ENCODE measurements around the gene MEDAG.

DNA sequence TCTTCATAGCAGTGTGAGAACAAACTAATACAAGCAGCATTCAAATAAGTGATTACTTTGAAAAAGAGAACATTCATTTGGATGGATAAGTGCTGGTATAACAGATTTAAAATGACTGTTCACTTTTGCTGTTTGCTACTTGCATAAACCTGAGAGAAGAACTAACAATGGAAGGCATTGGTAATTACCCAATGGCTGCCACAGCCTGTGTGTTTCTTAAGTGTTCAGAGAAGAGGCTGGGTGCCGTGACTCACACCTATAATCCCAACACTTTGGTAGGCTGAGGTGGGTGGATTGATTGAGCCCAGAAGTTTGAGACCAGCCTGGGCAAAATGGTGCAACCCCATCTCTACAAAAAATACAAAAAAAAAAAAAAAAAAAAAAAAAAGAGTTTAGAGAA, 21.5 kb downstream of the MEDAG start:
- TF ChIP-seq POLR2AphosphoS5 (IDR thresholded peaks at IDR 0.05) (no peak), EP300 (IDR thresholded peaks at IDR 0.05) (no peak), POLR2A (IDR thresholded peaks at IDR 0.05) (no peak)
- TF ChIP-seq, protein P1, sequence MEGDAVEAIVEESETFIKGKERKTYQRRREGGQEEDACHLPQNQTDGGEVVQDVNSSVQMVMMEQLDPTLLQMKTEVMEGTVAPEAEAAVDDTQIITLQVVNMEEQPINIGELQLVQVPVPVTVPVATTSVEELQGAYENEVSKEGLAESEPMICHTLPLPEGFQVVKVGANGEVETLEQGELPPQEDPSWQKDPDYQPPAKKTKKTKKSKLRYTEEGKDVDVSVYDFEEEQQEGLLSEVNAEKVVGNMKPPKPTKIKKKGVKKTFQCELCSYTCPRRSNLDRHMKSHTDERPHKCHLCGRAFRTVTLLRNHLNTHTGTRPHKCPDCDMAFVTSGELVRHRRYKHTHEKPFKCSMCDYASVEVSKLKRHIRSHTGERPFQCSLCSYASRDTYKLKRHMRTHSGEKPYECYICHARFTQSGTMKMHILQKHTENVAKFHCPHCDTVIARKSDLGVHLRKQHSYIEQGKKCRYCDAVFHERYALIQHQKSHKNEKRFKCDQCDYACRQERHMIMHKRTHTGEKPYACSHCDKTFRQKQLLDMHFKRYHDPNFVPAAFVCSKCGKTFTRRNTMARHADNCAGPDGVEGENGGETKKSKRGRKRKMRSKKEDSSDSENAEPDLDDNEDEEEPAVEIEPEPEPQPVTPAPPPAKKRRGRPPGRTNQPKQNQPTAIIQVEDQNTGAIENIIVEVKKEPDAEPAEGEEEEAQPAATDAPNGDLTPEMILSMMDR (IDR thresholded peaks at IDR 0.05), result no peak
